ENCODE data around the gene CLN5.

DNA sequence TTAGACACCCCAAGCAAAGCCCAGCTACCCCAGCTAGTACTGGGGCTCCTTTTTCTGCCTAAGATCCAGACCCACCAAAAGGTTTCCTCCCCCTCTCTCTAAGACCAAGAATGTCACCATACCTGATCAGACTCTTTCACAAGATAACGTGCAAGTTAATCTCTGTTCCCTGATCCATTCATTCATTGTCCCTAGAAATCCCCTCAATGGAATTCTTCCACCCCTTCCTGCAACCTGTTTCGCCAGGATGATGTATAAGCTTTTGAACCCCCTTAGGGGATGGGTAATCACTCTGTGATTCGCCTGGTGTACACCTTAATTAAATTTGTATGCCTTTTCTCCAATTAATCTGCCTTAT lies 17.3 kb upstream of the CLN5 start:
- TF ChIP-seq, protein P1, sequence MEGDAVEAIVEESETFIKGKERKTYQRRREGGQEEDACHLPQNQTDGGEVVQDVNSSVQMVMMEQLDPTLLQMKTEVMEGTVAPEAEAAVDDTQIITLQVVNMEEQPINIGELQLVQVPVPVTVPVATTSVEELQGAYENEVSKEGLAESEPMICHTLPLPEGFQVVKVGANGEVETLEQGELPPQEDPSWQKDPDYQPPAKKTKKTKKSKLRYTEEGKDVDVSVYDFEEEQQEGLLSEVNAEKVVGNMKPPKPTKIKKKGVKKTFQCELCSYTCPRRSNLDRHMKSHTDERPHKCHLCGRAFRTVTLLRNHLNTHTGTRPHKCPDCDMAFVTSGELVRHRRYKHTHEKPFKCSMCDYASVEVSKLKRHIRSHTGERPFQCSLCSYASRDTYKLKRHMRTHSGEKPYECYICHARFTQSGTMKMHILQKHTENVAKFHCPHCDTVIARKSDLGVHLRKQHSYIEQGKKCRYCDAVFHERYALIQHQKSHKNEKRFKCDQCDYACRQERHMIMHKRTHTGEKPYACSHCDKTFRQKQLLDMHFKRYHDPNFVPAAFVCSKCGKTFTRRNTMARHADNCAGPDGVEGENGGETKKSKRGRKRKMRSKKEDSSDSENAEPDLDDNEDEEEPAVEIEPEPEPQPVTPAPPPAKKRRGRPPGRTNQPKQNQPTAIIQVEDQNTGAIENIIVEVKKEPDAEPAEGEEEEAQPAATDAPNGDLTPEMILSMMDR (IDR thresholded peaks at IDR 0.05), result no peak
- TF ChIP-seq POLR2AphosphoS5 (IDR thresholded peaks at IDR 0.05), result no peak
